Heart right ventricle (tissue), 16 donors: ENCODE data around the gene ACSM5. TPM values are rescaled to one million over a fixed set of nuclear protein-coding genes. Genes with fewer than 3 reads are reported as not detected.
"Not testable (repeated sequence)": the region's sequence is repeated elsewhere in the genome, so short reads cannot be mapped to it uniquely, and the experiment has no call there.

ENCODE experiments used
- ATAC-seq, 8 donors: fragments of 200-7000 bp; cut with Tn5 transposase; one replicate each; pipeline ENCODE4 v1.9.1; 2020; ENCODE audit warnings: mild to moderate bottlenecking in 8 of 8, moderate library complexity in 8 of 8, moderate number of reproducible peaks in 1 of 8
- DNase-seq, 2 donors: peaks; one replicate each; pipeline ENCODE4 v3.0.0-alpha.2; 2020
- H3K27ac ChIP-seq, 10 donors: fragments of 200-600 bp; sonication (generic) in 2 of 10; one replicate each; pipeline versions ENCODE4 v1.5.0 to v1.8.0; 2020 to 2022; ENCODE audit warnings: mild to moderate bottlenecking in 3 of 10
- H3K27me3 ChIP-seq, 7 donors: fragments of 200-600 bp; one replicate each; pipeline ENCODE4 v1.8.0; 2021 to 2022; ENCODE audit warnings: mild to moderate bottlenecking in 2 of 7
- H3K36me3 ChIP-seq, 9 donors: fragments of 200-600 bp; sonication (generic) in 1 of 9; one replicate each; pipeline versions ENCODE4 v1.5.0 to v1.8.0; 2020 to 2022; ENCODE audit warnings: mild to moderate bottlenecking in 2 of 9
- H3K4me1 ChIP-seq, 9 donors: fragments of 200-600 bp; sonication (generic) in 1 of 9; one replicate each; pipeline versions ENCODE4 v1.5.0 to v1.8.0; 2020 to 2022; ENCODE audit warnings: mild to moderate bottlenecking in 4 of 9
- H3K4me3 ChIP-seq, 10 donors: fragments of 200-600 bp; sonication (generic) in 2 of 10; one replicate each; pipeline versions ENCODE4 v1.5.0 to v1.8.0; 2020 to 2022; ENCODE audit warnings: mild to moderate bottlenecking in 7 of 10, moderate library complexity in 2 of 10
- H3K9me3 ChIP-seq, 11 donors: fragments of 200-600 bp in 10 of 11; sonication (generic) in 2 of 11; one replicate each; pipeline versions ENCODE4 v1.5.0 to v1.8.0; 2013 to 2022; ENCODE audit warnings: mild to moderate bottlenecking in 2 of 11, control low read depth in 1 of 11, moderate library complexity in 1 of 11
- WGBS, 2 donors: extraction: QIAGEN DNeasy Blood & Tissue Kit; methylation state at CpG; one replicate each; pipeline ENCODE4 v1.1.7; 2013; ENCODE audit warnings: inconsistent platforms in 1 of 2; 5-methylcytosine and 5-hydroxymethylcytosine counted together
- intact Hi-C, 10 donors: fragments of 100-400 bp; cut with DNase I; formaldehyde crosslinking; loops; one replicate each; pipeline versions ENCODE4 v1.11.1 to v1.14.2; 2022
- polyA plus RNA-seq, 2 donors: library from polyadenylated mRNA; stranded (reverse); fragments of 200-250 nt; gene quantifications; one replicate each; pipeline ENCODE4 v1.2.3, GENCODE V29; 2013
- total RNA-seq, 10 donors: library from RNA; stranded (reverse); fragmentation: NEBNext Ultra II Directional in 3 of 10; extraction: Animal tissue kit (Norgen Biotek cat#: 25700) in 3 of 10; gene quantifications; one replicate each; pipeline versions ENCODE4 v1.2.1 to v1.2.4, GENCODE V29; 2021 to 2023
- TF ChIP-seq, protein P1 (sequence below), 9 donors: fragments of 200-600 bp; sonication (generic) in 2 of 9; IDR thresholded peaks; one replicate each; pipeline versions ENCODE4 v1.5.0 to v1.8.0; 2021 to 2022; ENCODE audit warnings: antibody characterized with exemption in 9 of 9, mild to moderate bottlenecking in 5 of 9, moderate library complexity in 1 of 9
- donor health status: Arrhythmogenic right ventricular cardiomyopathy.
- donor health status: ischemic (EF 13 %, LVEDD 7.1; RV severe dilation, severe dysfunction).
- donor health status: healthy with polysubstance abuse.
- donor health status: DM: no; HTN: yes; CAD: no.
- donor health status: DM: no; HTN: no; CAD: no.
- donor health status: ischemic (EF 25% LVEDD 6.9; RV normal size, moderate dysfunction).
- donor health status: ischemic (EF 25% LVEDD 5.7; RV mildly dilated, moderate dysfunction).
- donor health status: healthy.
- donor health status: DM: yes; HTN: yes; CAD: no.
- donor health status: Ischemic cardiomyopathy.
- donor health status: ischemic (EF 35%, LVEDD 5.7; RV mildly dilated, moderate dysfunction).
- donor health status: nonischemic (EF 11% LVEDD 7.7; RV severe dilation, severe dysfunction).
- donor health status: DM: yes; HTN: yes; CAD: no.
- donor health status: PGD.
- donor health status: ischemic (EF 29% LVEDD 5.4; RV normal size, mild dysfunction).
- donor health status: nonischemic (EF 23%, LVEDD 6.1; RV moderate dilation, normal function).

The ACSM5 gene
- total and polyA plus RNA-seq, 12 donors, result 0.32 to 16.5 (median 1.5) TPM

DNA sequence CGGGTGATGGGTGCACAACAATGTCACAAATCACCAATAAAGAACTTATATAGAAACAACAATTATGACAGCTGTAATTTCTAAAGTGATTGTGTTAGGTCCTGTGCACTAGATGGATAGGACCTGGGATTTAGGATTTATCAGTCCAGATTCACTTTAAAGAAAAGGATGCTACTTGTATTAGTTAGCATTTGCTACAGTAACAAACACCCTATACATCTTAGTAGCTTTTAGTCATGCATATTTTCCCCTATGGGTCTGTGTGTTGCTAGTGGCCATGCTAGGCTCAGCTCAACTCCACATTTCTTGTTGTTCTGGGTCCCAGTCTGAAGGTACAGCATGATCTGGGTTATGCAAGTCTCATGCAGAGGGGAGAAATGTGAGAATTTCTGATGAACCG is 49.9 kb downstream of the ACSM5 start:
- DNase-seq, H3K27ac ChIP-seq, H3K4me1 ChIP-seq, ATAC-seq, H3K4me3 ChIP-seq, H3K27me3 ChIP-seq, H3K36me3 ChIP-seq, intact Hi-C loops, H3K9me3 ChIP-seq: not testable (repeated sequence)
- 96 to 98% methylated on average over 2 of the region's 2 CpGs for WGBS, 2 donors

DNA sequence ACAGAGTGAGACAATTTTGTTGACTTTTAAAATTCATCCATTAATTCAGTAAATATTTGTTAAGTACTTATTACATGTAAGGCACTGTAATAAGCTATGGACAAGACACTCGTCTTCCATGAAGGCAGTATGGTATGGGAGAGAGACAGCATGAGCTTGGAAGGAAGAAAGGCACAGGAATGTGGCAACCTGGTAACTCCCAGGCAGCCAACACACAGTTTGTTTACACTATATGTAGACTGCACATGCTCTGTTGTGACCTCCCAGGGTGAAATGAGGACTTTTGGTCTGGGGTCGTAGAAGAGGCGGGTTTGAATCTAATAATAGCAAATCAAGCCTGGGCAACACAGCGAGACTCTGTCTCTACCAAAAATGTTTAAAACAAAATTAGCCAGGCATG is 51.0 kb downstream of the ACSM5 start:
- H3K27me3 ChIP-seq, H3K36me3 ChIP-seq, H3K9me3 ChIP-seq, DNase-seq, H3K4me3 ChIP-seq, H3K27ac ChIP-seq, ATAC-seq, intact Hi-C loops, H3K4me1 ChIP-seq: not testable (repeated sequence)
- WGBS, 2 donors, result 87 to 89% methylated on average over 1 to 3 of the region's 4 CpGs

DNA sequence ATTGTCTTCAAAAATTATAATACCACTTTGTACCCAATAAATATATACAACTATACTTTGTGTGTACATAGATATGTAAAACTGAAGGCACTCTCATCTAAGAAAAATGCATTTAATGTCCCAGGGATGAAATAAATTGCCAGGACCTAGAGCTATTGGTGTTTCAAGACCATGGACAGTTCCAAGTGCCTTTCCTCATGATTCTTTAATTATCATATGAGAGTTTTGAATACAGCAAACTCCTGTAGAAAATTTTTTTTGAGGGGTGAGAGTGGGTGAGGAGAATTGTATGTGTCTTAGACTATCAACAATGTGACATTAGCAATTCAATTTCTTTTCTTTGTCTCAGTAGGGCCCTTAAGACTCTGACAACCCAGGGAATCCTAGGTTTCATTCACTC is 59.6 kb downstream of the ACSM5 start:
- H3K4me1 ChIP-seq, H3K27me3 ChIP-seq, intact Hi-C loops, ATAC-seq, H3K27ac ChIP-seq, H3K36me3 ChIP-seq, H3K4me3 ChIP-seq, DNase-seq: not testable (repeated sequence)
- peaks cover 0 to 13% (median 0%) of the 10 kb centered on the region in 11 donors for H3K9me3 ChIP-seq

DNA sequence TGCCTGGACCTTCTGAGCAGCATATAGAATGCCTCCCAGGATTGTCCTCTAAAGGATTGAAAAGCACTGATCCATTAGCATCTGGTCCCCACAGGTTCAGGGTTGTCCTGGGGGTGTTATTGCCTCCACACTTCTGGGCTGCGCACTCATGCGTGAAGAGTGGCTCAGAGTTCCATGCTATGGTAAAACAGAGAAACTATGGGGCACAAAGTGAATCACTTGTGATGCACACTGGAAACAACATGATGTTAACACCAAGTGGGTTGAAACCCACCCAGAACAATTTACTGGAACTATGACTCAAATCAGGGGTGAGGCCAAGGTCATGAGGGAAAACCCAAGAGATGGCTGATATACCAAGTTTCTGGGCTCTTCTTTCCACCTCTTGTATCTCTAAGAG is 60.6 kb downstream of the ACSM5 start:
- H3K27ac ChIP-seq, DNase-seq, ATAC-seq, H3K4me3 ChIP-seq, intact Hi-C loops, H3K4me1 ChIP-seq, H3K36me3 ChIP-seq, H3K27me3 ChIP-seq: not testable (repeated sequence)
- WGBS, 2 donors, result 96 to 97% methylated on average over 2 of the region's 2 CpGs
- H3K9me3 ChIP-seq, result peaks cover 0 to 13% (median 0%) of the 10 kb centered on the region in 11 donors

DNA sequence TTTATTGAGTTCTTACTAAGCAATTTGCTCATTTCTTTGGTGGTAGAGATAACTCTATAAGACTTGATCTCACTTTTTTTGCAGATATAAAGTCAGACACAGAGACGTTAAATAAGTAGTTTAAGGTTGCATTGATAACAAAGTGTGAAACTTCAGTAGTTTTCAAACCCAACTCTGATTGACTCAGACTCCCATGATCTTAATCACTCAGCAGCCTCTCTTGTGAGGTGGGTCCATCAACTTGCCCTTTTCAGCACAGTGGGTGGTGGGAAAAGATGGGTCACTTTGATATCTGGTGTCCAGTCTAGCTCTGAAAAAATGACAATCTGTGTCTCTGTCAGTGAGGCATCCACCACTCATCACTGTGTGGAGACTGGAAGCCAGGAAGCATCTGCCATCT is 61.4 kb downstream of the ACSM5 start:
- ATAC-seq, H3K4me3 ChIP-seq, H3K9me3 ChIP-seq, H3K27ac ChIP-seq, H3K4me1 ChIP-seq, H3K36me3 ChIP-seq, DNase-seq, H3K27me3 ChIP-seq, intact Hi-C loops: not testable (repeated sequence)
- 82 to 94% methylated on average over 1 of the region's 1 CpG for WGBS, 2 donors

DNA sequence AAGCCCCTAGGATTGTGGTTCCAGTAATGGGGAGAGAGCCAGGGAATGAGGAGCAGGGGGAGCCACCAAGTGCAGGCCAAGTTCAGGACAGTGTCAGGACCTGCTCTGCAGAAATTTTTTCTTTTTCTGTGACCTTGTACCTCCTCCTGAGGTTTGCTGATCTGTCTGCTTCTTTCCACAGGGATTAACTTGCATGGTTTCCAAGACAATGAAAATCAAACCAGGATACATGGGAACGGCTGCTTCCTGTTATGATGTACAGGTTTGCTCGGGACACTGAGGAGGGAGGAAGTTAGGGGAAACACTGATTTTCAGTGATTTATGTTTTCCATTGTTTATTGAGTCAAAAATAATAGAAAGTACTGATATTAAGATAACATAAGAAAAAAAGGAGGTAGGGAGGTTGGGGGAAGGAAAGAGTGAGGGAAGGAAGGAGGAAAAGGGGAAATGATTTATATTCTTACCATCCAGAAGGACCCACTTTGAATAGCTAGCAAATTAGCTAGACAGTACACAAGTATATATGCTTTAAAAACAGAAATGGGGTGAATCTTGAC is 67.9 kb downstream of the ACSM5 start:
- H3K27ac ChIP-seq, result peak overlapping the region in 1 of 10 donors; percentile 14
- peak in 5 of 8 donors; percentile 27 to 72 (median 33) for ATAC-seq
- DNase-seq, result not testable (repeated sequence)

DNA sequence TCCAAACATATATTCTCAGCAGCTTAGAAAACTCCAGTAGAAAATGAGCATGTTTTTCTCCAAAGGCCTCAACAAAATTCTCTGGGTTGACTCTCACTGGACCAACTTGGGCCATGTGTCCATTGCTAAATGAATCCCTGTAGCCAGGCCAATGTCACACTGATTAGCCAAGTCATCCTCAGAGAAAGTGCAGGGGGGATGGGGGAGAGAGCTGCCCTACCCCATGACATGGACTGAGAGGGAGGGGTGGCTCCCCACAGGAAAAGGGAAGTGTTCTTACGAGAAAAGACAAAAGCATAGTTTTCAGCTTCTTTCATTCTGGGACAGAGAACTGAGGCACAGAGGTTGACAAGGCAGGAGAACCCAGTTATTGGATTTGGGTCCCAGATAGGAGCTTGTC is 74.7 kb downstream of the ACSM5 start:
- not testable (repeated sequence) for ATAC-seq, H3K4me3 ChIP-seq
- 40 to 56% methylated on average over 1 of the region's 1 CpG for WGBS, 2 donors

More for the DNA sequence above, 67.9 kb downstream of the ACSM5 start:
- H3K4me1 ChIP-seq, H3K27me3 ChIP-seq, intact Hi-C loops, H3K36me3 ChIP-seq, H3K9me3 ChIP-seq, H3K4me3 ChIP-seq: not testable (repeated sequence)
- 28 to 38% methylated on average over 1 to 2 of the region's 2 CpGs for WGBS, 2 donors

DNA sequence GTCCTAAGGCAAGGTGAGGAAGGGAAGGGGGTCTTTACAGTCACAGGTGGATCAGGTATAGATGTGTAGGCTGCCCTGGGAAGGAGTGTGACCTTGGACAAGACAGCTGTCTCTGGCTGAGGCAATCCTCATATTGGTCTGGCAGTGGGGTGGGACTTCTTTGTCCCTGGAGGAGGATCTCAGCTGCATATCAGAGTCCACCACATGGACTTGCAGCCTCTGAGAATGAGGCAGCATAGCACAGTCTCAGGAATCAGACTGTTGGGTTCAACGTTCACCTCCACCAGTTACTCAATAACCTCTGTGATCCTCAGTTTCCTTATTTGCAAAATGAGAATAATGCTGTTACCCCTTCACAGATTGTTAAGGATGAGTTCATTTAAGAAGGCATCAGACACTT is 75.4 kb downstream of the ACSM5 start:
- no peaks in the 10 kb centered on the region for H3K9me3 ChIP-seq
- no peak overlapping the region for H3K27ac ChIP-seq
- H3K4me1 ChIP-seq, result no peaks in the 10 kb centered on the region
- intact Hi-C loops, result no loop called here
- WGBS, 2 donors, result 80 to 88% methylated on average over 1 of the region's 1 CpG
- H3K36me3 ChIP-seq, result no peaks in the 10 kb centered on the region
- H3K27me3 ChIP-seq, result no peaks in the 10 kb centered on the region
- ATAC-seq, result no peak
- H3K4me3 ChIP-seq, result no peak overlapping the region
- no peak for DNase-seq
- TF ChIP-seq, protein P1, sequence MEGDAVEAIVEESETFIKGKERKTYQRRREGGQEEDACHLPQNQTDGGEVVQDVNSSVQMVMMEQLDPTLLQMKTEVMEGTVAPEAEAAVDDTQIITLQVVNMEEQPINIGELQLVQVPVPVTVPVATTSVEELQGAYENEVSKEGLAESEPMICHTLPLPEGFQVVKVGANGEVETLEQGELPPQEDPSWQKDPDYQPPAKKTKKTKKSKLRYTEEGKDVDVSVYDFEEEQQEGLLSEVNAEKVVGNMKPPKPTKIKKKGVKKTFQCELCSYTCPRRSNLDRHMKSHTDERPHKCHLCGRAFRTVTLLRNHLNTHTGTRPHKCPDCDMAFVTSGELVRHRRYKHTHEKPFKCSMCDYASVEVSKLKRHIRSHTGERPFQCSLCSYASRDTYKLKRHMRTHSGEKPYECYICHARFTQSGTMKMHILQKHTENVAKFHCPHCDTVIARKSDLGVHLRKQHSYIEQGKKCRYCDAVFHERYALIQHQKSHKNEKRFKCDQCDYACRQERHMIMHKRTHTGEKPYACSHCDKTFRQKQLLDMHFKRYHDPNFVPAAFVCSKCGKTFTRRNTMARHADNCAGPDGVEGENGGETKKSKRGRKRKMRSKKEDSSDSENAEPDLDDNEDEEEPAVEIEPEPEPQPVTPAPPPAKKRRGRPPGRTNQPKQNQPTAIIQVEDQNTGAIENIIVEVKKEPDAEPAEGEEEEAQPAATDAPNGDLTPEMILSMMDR (IDR thresholded peaks at IDR 0.05), result no peak

More for the DNA sequence above, 74.7 kb downstream of the ACSM5 start:
- DNase-seq, H3K9me3 ChIP-seq, H3K4me1 ChIP-seq, H3K27me3 ChIP-seq, intact Hi-C loops, H3K36me3 ChIP-seq, H3K27ac ChIP-seq: not testable (repeated sequence)
